HG03280 (cell line): ENCODE results near the gene CD300A.

Experiments
- ATAC-seq: cut with Tn5 transposase; IDR thresholded peaks from one replicate; pipeline ENCODE4 v1.9.1; 2021; ENCODE audit warnings: mild to moderate bottlenecking, moderate library complexity; ENCODE audit not compliant: unreplicated experiment

CD300A gene

DNA sequence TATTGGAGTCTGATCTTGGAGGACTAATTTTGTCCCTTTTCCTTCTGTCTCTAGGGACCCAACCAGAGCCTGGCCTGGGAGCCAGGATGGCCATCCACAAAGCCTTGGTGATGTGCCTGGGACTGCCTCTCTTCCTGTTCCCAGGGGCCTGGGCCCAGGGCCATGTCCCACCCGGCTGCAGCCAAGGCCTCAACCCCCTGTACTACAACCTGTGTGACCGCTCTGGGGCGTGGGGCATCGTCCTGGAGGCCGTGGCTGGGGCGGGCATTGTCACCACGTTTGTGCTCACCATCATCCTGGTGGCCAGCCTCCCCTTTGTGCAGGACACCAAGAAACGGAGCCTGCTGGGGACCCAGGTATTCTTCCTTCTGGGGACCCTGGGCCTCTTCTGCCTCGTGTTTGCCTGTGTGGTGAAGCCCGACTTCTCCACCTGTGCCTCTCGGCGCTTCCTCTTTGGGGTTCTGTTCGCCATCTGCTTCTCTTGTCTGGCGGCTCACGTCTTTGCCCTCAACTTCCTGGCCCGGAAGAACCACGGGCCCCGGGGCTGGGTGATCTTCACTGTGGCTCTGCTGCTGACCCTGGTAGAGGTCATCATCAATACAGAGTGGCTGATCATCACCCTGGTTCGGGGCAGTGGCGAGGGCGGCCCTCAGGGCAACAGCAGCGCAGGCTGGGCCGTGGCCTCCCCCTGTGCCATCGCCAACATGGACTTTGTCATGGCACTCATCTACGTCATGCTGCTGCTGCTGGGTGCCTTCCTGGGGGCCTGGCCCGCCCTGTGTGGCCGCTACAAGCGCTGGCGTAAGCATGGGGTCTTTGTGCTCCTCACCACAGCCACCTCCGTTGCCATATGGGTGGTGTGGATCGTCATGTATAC lies 26.5 kb upstream of the CD300A start:
- no peak for ATAC-seq

DNA sequence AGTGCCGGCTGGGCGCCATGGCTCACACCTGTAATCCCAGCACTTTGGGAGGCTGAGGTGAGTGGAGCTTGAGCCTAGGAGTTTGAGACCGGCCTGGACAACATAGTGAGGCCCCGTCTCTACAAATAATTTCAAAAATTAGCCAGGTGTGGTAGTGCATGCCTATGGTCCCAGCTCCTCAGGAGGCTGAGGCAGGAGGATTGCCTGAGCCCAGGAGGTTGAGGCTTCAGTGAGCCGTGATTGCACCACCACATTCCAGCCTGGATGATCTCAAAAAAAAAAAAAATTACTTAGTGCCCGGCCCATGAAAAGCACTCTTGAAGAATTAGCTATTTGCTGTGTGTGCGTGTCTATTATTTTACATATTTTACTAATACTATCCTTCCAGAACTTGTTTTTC lies 24.9 kb upstream of the CD300A start:
- no peak for ATAC-seq

DNA sequence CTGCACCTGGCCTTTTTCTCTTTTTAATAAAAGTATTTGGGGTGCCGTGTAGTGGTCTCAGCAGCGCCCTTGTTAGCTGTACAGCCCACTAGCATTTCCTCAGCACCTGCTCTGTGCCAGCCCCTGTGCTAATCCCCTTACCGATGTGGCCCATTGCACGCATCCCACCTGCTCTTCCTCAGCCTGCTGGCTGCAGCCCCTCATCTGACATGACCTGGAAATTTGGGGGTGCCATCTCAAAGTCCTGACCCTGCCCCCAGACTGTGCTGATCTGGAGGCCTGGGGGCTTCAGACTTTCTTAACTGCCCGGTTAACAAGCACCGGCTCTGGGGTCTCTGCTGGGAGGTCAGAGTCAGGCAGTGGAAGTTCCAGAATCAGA lies 24.2 kb upstream of the CD300A start:
- ATAC-seq, result no peak

DNA sequence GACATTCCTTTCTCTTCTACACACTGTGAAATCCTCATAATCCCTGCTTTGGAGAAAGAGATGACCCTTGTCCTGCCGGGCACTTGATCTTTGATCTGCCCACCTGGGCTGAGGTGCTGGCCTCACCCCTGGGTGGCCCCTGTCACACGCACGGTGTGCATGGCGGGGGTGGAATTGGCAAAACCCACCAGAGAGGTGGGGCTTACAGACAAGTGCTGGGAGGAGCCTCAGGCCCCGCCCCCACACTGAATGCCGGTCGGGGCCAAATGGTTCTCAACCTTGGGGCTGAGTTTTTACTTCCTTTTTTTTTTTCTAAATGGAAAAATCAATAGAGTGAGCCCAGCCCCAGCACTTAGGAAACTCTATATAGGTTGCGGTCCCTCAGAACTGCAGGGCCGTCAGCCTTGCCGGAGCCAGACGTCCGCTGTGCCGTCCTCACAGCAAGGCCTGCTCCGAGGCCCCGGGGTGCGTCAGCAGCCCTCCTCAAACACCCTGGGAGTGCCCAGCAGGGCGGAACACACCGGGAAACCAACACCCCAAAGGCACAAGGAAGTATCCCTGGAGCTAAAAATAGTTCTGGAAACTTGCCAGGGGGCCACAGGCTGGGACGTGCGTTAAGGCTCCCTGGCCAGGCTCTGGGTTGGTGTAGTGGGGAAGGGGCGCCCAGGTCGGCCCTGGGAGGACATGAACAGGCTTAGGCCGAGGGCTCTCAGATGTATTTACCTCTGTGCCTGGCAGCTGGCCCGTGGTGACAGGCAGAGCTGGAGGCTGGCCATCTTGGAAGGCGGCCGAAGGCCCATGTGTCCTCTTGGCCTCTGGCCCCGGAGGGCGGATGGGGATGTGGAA lies 23.5 kb upstream of the CD300A start:
- peak; percentile 51 for ATAC-seq

DNA sequence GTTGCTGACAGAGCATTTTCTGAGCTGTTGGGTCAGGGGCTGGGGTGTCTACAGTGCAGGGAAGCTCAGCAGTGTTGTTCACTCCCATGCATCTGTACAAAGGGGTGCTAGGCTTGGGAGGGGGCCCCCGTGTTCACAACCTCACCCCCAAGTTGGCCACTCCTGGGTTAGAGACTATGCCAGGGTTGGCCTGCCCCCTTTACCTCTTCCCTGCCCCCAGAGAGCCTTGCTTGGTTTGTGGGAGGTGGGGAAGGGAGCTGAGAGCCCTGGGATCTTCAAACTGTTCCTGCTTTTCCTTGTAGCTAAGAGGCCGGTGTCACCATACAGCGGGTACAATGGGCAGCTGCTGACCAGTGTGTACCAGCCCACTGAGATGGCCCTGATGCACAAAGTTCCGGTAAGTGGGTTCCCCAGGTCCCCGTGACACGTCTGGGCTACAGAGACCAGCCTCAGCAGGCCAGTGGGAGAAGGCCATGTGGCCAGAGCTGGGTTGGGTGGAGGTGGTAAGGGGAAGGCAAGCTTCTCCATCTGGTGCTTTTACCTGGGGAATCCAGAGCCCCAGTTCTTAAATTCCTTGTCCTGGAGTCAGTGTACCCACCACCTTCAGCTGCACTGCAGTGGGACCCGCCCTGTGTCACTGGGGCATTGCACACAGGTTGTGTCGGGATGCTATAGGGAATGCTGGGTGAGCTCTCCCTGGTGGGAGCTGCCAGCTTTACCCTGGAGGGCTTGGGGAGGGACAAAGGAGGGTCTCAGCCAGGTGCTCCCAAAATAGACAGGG lies 22.7 kb upstream of the CD300A start:
- ATAC-seq, result no peak

DNA sequence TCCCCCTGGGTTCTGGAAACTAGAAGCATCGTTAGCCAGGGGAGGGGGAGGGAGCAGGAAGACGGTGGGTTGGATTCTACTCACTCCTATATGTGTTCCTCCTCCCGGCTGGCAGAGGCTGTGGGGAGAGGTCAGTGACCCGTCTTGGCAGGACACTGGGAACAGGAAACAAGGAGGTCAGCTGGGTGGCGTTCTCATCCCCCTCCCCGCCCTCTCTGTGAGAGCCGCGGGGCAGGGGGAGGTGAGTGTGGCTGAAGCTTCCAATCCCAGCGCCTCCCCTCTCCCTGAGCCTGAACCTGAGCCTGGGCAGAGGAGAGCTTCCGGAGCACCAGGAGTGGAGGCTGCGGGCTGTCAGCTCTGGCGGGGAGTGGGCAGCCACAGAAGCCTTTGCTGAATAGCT lies 22.0 kb upstream of the CD300A start:
- no peak for ATAC-seq

DNA sequence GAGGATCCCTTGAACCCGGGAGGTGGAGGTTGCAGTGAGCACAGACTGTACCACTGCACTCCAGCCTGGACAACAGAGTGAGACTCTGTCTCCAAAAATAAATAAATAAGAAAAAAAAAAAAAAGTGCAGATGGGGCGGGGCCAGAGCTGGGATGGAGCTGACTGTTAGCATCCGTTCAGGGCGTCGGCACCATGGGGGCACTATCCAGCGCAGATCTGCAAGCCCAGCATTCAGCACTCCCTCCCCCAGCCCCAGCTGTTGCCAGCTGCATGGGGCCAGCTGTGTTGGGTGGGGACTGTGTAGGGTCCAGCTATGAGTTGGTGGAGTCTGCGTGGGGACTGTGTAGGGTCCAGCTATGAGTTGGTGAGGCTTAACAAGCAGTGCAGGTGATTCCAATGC lies 21.3 kb upstream of the CD300A start:
- ATAC-seq, result no peak

DNA sequence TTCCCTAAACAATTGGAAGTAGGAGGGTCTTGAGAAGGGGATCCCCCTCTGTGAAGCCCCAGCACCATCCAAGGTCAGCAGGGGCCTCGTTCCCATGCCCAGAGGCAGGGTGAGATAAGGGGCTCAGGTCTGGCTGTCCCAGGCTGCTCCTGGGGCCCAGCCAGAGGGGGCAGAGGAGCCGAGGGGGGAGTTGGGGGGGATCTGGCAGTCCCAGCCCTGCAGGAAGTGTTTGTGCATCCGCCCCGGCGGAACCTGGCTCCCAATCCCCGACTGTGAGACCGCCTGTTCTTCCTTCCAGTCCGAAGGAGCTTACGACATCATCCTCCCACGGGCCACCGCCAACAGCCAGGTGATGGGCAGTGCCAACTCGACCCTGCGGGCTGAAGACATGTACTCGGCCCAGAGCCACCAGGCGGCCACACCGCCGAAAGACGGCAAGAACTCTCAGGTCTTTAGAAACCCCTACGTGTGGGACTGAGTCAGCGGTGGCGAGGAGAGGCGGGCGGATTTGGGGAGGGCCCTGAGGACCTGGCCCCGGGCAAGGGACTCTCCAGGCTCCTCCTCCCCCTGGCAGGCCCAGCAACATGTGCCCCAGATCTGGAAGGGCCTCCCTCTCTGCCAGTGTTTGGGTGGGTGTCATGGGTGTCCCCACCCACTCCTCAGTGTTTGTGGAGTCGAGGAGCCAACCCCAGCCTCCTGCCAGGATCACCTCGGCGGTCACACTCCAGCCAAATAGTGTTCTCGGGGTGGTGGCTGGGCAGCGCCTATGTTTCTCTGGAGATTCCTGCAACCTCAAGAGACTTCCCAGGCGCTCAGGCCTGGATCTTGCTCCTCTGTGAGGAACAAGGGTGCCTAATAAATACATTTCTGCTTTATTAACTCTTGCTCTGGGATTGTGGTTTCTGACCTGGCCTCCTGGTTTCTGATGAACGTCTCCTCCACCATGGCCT lies 19.6 kb upstream of the CD300A start:
- ATAC-seq, result no peak

DNA sequence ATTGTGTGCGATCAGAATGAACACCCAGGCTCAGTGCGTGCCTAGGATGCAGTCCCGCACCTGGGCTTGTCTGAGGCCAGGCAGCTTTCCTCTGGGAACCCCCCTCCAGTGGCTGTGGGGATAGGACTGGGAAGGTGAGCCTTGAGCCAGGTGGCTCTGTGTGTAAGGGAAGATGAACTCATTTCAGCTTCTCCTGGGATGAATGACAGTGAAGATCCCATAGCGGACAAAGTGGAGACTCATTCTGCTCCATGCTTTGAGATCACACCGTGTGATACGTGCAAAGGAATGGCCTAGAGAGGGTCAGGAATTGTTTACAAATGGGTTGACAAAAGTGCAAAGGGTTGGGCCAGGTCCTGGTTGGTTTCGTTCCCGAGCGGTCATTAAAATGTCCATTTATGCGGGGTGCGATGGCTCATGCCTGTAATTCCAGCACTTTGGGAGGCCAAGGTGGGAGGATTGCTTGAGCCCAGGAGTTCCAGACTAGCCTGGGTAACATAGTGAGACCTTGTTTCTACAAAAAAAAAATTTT lies 18.7 kb upstream of the CD300A start:
- ATAC-seq, result no peak

DNA sequence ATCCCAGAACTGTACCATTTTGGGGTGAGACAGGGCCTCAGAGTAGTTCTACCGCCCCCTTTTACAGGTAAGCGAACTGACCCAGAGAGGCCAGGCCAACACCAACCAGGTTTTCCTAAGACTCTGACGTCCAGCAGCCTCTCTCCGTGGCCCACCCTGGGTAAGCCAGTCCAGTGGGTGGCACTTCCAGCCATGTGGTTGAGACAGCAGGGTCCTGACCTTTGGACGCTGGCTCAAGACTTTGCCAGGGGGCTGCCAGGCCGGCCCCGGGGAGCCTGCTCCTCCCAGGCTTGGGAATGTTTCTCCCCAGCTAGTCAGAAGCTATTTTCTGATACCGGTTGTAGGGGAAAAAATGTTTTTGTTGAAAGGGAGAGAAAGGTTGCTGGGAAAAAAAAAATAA lies 17.7 kb upstream of the CD300A start:
- ATAC-seq, result no peak

DNA sequence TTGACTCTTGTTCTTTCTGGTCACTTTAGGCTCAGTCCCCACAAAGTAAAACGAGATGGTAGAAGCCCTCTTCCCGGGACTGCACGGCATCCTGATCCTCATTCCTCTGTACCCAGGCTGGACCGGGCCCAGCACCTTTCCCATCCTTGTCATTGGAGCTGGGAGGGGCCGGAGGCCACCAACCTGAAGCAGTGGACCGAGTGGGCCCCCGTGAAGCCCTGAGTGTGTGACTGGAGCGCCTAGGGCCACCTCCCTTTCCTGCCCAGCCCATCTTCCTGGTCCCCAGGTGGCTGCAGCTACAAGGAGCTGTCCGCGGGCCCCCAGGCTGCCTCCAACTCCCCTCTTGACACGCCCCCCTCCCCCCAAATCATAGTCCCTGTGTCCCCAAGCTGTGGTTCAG lies 17.1 kb upstream of the CD300A start:
- no peak for ATAC-seq

DNA sequence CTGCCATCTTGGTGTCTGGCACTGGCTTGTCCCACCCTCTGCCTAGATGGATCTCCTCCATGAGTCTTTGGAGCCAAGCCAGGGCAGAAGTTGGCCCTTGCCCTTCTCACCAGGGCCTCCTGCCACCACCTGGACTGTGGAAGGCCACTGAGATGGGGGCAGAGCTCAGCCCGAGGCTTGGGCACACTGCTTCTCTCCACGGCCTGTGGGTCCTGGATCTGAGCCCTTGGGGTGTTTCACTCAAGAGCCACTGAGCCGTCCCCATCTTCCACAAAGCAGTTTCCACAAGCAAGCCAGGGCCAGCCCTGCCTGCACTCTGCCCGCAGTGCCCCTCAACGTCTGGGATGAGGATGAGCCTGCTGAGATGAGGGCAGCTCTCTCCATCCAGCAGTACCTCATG lies 16.7 kb upstream of the CD300A start:
- no peak for ATAC-seq

DNA sequence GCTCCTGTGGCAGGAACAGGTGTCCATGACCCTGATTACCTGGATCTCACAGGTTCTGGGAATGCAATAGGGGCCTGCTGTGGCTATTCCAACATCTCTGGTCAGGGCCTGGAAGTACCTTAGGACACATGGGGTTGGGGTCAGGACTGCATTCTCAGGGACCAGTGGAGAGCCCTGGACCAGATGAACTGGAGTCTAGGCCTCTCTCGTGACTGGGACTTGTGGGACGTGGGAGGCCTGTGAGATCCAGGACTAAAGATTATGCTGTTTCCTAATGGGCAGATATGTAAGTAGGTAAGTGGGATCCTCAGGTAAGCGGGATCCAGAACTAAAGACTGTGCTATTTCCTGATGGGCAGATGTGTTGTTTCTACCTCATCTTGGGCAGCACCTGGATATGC lies 16.2 kb upstream of the CD300A start:
- ATAC-seq, result no peak

DNA sequence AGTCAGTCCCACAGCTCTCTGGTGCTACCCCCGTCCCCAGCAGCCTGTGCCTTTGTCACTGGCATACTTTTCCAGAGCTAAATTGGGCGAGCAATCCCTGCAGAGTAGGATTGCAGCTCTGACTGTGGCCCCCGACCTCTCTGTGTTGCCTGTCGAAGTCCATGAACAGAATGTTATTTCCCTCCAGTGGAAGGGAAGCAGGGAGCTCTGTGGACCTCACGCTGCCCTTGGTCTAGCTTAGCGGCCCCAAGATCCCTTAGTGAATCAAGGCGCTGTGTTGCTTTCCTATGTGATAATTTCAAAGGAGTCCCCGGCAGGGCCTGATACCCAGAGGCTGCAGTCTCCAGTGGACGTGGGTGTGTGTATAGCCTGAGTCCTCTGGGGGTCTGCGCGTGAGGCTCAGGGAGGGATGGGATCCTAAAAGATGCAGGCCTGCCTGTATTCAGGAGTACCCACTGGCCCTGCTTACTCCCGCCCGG lies 15.5 kb upstream of the CD300A start:
- no peak for ATAC-seq

DNA sequence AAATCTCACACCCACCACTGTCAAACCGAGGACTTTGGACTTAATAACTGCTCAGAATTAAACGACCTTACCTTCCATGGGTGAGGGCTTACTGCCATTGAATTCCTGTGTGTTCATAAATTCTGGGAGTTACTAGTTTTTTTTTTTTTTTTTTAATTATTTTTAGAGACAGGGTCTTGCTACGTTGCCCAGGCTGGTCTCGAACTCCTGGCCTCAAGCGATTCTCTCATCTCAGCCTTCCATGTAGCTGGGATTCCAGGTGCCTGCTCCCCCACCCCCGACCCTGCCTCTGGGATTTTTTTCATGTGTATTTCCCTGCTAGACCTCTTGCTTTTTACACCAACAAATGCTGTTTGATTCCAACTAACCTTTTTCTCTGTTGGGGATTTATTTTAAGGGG lies 14.9 kb upstream of the CD300A start:
- no peak for ATAC-seq

DNA sequence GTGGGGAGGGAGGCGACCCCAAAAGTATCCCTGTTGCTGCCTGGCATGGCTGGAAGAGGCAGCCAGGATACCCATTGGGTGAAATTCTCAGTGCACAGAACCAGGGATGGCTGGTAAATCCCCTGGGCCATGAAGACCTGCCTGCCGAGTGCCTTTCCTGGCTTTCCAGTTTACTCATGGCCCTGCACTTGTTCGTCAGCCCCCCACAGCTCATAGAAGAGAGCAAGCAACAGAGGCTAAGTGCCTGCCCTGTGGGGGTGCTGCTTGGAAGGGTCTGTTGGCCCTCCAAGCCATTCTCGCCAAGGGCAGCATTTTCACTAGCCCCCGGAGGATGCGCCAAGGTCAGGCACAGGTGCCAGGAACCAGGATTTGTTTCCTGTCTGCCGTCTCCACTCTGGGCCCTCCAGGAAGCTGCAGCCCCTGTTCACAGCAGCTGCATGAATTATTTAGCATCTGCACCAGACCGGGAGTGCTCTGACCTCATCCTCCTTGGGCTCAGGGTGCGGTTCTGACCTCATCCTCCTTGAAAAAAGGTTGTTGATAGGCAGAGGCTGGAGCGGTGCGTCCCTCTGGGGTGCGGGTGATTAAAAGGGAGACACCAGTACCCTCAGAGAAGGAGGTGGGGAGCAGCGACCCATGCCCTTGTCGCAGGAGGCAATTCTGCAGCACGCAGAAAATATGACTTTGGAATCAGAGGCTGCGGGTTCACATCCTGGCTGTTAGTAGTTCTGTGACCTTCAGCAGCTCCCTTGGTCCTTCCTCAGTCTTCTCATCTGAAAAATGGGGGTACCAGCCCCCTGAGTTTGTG lies 14.2 kb upstream of the CD300A start:
- no peak for ATAC-seq

DNA sequence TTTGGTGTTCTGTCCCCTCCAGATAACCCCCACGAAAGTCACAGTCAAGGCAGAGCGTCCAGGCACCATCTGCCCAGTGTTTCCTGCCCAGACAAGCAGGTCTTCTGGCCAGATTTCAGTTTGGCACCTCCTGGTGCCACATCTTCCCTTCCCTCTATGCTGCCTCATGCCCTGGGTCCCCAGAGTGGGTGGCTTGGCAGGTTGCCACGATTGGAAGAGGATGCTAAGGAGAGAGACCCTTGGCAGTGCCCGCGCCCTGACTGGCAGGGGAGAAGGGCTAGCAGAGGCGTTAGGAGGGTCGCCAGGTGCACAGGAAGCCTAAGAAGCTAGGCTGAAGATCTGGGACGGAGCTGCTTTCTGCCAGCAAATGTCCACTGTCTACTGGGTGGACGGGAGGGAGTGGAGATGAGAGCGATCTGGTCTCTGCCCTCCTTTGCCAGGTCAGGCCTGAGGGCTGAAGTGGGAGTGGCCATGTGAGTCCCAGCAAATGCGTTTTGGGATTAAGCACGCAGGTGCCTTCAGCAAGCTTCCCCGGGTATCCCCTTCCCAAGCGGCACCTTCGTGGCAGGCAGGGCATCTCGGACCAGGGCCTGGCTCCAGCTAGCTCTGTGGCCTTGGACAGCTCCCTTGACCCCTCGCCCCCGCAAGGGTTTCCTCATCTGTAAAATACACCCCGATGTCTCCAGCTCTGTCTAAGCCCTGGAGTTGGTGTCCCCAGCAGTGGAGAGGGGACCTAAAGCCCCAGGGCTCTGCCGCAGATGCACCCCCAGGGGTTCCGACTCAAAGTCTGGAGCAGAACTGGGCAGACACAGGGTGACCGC lies 13.4 kb upstream of the CD300A start:
- no peak for ATAC-seq

DNA sequence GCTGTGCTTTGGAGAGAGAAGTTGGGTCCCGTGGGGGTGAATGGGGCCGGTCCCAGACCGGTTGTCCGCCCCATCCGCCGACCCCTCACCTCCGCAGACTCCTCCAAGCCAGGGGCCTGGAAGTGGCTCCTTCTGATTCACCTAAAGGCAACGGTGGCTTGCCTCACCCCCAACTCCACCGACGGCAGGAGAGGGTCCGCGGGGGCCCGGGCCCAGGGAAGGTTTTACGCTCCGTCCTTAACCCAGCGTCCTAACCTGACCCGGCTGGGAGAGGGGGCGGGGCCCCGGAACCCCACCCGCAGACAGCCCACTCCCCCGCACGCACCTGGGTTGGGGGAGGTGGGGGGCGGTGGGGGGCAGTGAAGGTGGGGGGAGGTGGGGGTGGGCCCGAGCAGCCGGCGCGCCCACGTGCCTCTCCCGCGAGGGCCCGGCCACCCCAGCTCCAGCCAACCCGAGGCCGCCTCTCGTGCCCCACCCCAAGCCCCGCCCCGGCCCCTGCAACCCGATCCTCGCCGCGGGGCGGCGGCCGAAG lies 12.7 kb upstream of the CD300A start:
- ATAC-seq, result peak; percentile 92
